ENCODE results near the gene TBRG4.

Gene TBRG4

GRCh38 chr7:45050198-45050597 lies 61.3 kb downstream of the TBRG4 start:
- DNase-seq: no peak

Data from GDM1 (cell line).